HepG2 (cell line): Measurements from ENCODE around the gene SIK3.

Experiments
- ARHGAP35 ChIP-seq: sonication (generic); formaldehyde crosslinking; IDR thresholded peaks from 2 replicates; pipeline ENCODE4 v1.9.0; 2022; ENCODE audit warnings: mild to moderate bottlenecking, inconsistent platforms, moderate library complexity, missing genetic modification reagents, borderline replicate concordance
- GABPB1 ChIP-seq: IDR thresholded peaks from 2 replicates; pipeline ENCODE4 v1.6.1; 2016; ENCODE audit warnings: mild to moderate bottlenecking, missing genetic modification reagents, moderate library complexity, missing compliant biosample characterization
- NCOR1 ChIP-seq: fragments of 200-600 bp; sonication (generic); IDR thresholded peaks from 2 replicates; pipeline ENCODE4 v1.7.0; 2017; ENCODE audit warnings: antibody characterized with exemption, low read length, borderline replicate concordance
- POLR2A ChIP-seq, 2 experiments: IDR thresholded peaks; 2 replicates each; pipeline ENCODE4 v1.6.1; 2011; ENCODE audit warnings: low read depth in 2 of 2, low read length in 2 of 2, mild to moderate bottlenecking in 1 of 2, moderate library complexity in 1 of 2; ENCODE audit not compliant: insufficient read depth in 1 of 2
- RAD21 ChIP-seq: fragments of 450-650 bp; formaldehyde crosslinking; IDR thresholded peaks from 2 replicates; pipeline ENCODE4 v1.5.0; 2020; ENCODE audit warnings: mild to moderate bottlenecking
- SMYD3 ChIP-seq: sonication (generic); formaldehyde crosslinking; IDR thresholded peaks from 2 replicates; pipeline ENCODE4 v1.8.1; 2023; ENCODE audit warnings: mild to moderate bottlenecking, missing genetic modification reagents
- ZNF253 ChIP-seq: sonication (generic); formaldehyde crosslinking; IDR thresholded peaks from 2 replicates; pipeline ENCODE4 v1.8.0; 2022; ENCODE audit warnings: mild to moderate bottlenecking, missing genetic modification reagents, borderline replicate concordance
- ZNF788 ChIP-seq: sonication (generic); formaldehyde crosslinking; IDR thresholded peaks from 2 replicates; pipeline ENCODE4 v1.5.0; 2020; ENCODE audit warnings: mild to moderate bottlenecking, missing genetic modification reagents, borderline replicate concordance
- TF ChIP-seq, protein P1 (sequence below): IDR thresholded peaks from 2 replicates; pipeline ENCODE4 v1.6.1; 2016; ENCODE audit warnings: missing compliant biosample characterization, missing genetic modification reagents, borderline replicate concordance
- TF ChIP-seq, protein P2 (sequence below): sonication (generic); formaldehyde crosslinking; IDR thresholded peaks from 2 replicates; pipeline ENCODE4 v1.5.0; 2020; ENCODE audit warnings: missing genetic modification reagents
- TF ChIP-seq, protein P3 (sequence below): sonication (generic); formaldehyde crosslinking; IDR thresholded peaks from 2 replicates; pipeline ENCODE4 v1.4.0; 2020; ENCODE audit warnings: missing genetic modification reagents, borderline replicate concordance
- TF ChIP-seq, protein P4 (sequence below): sonication (generic); formaldehyde crosslinking; IDR thresholded peaks from 2 replicates; pipeline ENCODE4 v1.5.0; 2020; ENCODE audit warnings: mild to moderate bottlenecking, missing genetic modification reagents, moderate library complexity
- TF ChIP-seq, protein P5 (sequence below): sonication (generic); formaldehyde crosslinking; IDR thresholded peaks from 2 replicates; pipeline ENCODE4 v1.9.0; 2021; ENCODE audit warnings: missing genetic modification reagents, borderline replicate concordance

DNA sequence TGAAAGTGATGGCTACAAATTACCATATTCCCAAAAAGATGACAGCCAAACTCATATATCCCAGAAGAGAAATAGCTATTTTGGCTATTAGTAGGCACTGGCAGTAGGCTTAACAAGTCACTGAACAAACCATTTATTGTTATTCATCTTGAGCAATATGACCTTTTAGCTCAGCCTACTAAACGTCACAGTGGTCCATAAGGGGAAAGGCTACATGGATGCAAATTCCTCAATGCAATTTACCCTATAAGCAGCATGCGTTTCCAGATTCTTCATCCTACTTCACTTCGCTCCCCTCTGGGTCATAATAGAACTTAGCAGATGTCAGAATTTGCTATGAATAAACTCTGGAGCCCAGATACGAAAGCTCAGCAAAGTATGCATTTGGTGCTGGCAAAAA is 114.0 kb downstream of the SIK3 start:
- TF ChIP-seq, protein P1, sequence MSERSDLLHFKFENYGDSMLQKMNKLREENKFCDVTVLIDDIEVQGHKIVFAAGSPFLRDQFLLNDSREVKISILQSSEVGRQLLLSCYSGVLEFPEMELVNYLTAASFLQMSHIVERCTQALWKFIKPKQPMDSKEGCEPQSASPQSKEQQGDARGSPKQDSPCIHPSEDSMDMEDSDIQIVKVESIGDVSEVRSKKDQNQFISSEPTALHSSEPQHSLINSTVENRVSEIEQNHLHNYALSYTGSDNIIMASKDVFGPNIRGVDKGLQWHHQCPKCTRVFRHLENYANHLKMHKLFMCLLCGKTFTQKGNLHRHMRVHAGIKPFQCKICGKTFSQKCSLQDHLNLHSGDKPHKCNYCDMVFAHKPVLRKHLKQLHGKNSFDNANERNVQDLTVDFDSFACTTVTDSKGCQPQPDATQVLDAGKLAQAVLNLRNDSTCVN (CRISPR knock-in tag), result no peak
- TF ChIP-seq POLR2A (IDR thresholded peaks at IDR 0.05; ENCODE audit: insufficient read depth in 1 of 2, low read depth in 2 of 2, low read length in 2 of 2) (no peak), ARHGAP35 (CRISPR knock-in tag) (no peak), RAD21 (CRISPR knock-in tag) (no peak), ZNF788 (no peak), GABPB1 (CRISPR knock-in tag) (no peak), SMYD3 (CRISPR knock-in tag) (no peak), NCOR1 (no peak; the same call in 1 of the 2 replicates), ZNF253 (CRISPR knock-in tag) (no peak)
- TF ChIP-seq, protein P2, sequence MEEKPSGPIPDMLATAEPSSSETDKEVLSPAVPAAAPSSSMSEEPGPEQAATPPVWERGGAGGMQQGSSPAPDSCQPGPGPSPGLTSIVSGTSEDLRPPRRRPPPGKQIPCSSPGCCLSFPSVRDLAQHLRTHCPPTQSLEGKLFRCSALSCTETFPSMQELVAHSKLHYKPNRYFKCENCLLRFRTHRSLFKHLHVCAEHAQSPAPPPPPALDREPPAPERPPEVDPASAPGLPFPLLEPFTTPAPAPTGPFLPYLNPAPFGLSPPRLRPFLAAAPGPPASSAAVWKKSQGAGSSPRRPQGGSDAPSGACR (CRISPR knock-in tag), result no peak
- TF ChIP-seq, protein P3, sequence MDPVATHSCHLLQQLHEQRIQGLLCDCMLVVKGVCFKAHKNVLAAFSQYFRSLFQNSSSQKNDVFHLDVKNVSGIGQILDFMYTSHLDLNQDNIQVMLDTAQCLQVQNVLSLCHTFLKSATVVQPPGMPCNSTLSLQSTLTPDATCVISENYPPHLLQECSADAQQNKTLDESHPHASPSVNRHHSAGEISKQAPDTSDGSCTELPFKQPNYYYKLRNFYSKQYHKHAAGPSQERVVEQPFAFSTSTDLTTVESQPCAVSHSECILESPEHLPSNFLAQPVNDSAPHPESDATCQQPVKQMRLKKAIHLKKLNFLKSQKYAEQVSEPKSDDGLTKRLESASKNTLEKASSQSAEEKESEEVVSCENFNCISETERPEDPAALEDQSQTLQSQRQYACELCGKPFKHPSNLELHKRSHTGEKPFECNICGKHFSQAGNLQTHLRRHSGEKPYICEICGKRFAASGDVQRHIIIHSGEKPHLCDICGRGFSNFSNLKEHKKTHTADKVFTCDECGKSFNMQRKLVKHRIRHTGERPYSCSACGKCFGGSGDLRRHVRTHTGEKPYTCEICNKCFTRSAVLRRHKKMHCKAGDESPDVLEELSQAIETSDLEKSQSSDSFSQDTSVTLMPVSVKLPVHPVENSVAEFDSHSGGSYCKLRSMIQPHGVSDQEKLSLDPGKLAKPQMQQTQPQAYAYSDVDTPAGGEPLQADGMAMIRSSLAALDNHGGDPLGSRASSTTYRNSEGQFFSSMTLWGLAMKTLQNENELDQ, result no peak
- TF ChIP-seq, protein P4, sequence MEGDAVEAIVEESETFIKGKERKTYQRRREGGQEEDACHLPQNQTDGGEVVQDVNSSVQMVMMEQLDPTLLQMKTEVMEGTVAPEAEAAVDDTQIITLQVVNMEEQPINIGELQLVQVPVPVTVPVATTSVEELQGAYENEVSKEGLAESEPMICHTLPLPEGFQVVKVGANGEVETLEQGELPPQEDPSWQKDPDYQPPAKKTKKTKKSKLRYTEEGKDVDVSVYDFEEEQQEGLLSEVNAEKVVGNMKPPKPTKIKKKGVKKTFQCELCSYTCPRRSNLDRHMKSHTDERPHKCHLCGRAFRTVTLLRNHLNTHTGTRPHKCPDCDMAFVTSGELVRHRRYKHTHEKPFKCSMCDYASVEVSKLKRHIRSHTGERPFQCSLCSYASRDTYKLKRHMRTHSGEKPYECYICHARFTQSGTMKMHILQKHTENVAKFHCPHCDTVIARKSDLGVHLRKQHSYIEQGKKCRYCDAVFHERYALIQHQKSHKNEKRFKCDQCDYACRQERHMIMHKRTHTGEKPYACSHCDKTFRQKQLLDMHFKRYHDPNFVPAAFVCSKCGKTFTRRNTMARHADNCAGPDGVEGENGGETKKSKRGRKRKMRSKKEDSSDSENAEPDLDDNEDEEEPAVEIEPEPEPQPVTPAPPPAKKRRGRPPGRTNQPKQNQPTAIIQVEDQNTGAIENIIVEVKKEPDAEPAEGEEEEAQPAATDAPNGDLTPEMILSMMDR (CRISPR knock-in tag), result no peak
- TF ChIP-seq, protein P5, sequence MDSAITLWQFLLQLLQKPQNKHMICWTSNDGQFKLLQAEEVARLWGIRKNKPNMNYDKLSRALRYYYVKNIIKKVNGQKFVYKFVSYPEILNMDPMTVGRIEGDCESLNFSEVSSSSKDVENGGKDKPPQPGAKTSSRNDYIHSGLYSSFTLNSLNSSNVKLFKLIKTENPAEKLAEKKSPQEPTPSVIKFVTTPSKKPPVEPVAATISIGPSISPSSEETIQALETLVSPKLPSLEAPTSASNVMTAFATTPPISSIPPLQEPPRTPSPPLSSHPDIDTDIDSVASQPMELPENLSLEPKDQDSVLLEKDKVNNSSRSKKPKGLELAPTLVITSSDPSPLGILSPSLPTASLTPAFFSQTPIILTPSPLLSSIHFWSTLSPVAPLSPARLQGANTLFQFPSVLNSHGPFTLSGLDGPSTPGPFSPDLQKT (CRISPR knock-in tag), result no peak
